DLD1 (cell line): ENCODE data around the gene GRAP.

Experiments
- in situ Hi-C: cut with HindIII; loops from 2 replicates; pipeline ENCODE4 v1.10.0; 2017; ENCODE audit warnings: low sequenced_read_pairs

The GRAP gene

GRCh38 chr17:19004421-19005136 lies 42.2 kb downstream of the GRAP start, which contains the start of gene FAM83G:
FAM83G (minus strand) TSS chr17:19004764; CDS start chr17:19004041, 723 bp downstream.
- in situ Hi-C loops = no loop called here

- in situ Hi-C loops = no loop called here
These were observed 43.0 kb downstream of the GRAP start for GRCh38 chr17:19003543-19004420.

- in situ Hi-C loops = no loop called here
These were observed 43.8 kb downstream of the GRAP start for GRCh38 chr17:19002805-19003542.

- in situ Hi-C loops = no loop called here
These were observed 44.7 kb downstream of the GRAP start for GRCh38 chr17:19001907-19002590.

GRCh38 chr17:19000531-19001325 lies 46.0 kb downstream of the GRAP start:
- in situ Hi-C loops = no loop called here

- in situ Hi-C loops = no loop called here
These were observed 46.8 kb downstream of the GRAP start for GRCh38 chr17:18999911-19000310.

- in situ Hi-C loops = no loop called here
These were observed 47.4 kb downstream of the GRAP start for GRCh38 chr17:18999394-18999793.

- in situ Hi-C loops = no loop called here
These were observed 49.0 kb downstream of the GRAP start for GRCh38 chr17:18997650-18998196.

GRCh38 chr17:18996458-18996857 lies 50.3 kb downstream of the GRAP start:
- in situ Hi-C loops = no loop called here

- in situ Hi-C loops = no loop called here
These were observed 51.5 kb downstream of the GRAP start for GRCh38 chr17:18995220-18995619.

- in situ Hi-C loops = no loop called here
These were observed 52.1 kb downstream of the GRAP start for GRCh38 chr17:18994631-18995030.

GRCh38 chr17:18993905-18994526 lies 52.7 kb downstream of the GRAP start:
- in situ Hi-C loops = no loop called here

- in situ Hi-C loops = no loop called here
These were observed 54.2 kb downstream of the GRAP start for GRCh38 chr17:18992454-18993130.

- in situ Hi-C loops = no loop called here
These were observed 55.0 kb downstream of the GRAP start for GRCh38 chr17:18991531-18992315.

GRCh38 chr17:18990331-18990730 lies 56.4 kb downstream of the GRAP start:
- in situ Hi-C loops = no loop called here

- in situ Hi-C loops = no loop called here
These were observed 58.1 kb downstream of the GRAP start for GRCh38 chr17:18988546-18989173.

- in situ Hi-C loops = no loop called here
These were observed 58.8 kb downstream of the GRAP start for GRCh38 chr17:18987862-18988545.
